Brain pericyte (primary cell): ENCODE results near the gene NUTM2D.
"Not testable (repeated sequence)": the region's sequence is repeated elsewhere in the genome, so short reads cannot be mapped to it uniquely, and the experiment has no call there.

Experiments used
- DNase-seq: peaks from one replicate; pipeline ENCODE4 v3.0.0-alpha.2; 2012; ENCODE audit warnings: low read depth, low spot score

The NUTM2D gene

GRCh38 chr10:87357444-87357843 lies at the start of gene NUTM2D:
NUTM2D (plus strand) TSS chr10:87357744; CDS start chr10:87358266, 522 bp downstream.
- DNase-seq: not testable (repeated sequence)

- DNase-seq: not testable (repeated sequence)
Observed at GRCh38 chr10:87308702-87309101, 48.8 kb upstream of the NUTM2D start.

- DNase-seq: not testable (repeated sequence)
Observed at GRCh38 chr10:87309657-87310056, 47.9 kb upstream of the NUTM2D start.

- not testable (repeated sequence) for DNase-seq
Observed at GRCh38 chr10:87311521-87311920, 46.0 kb upstream of the NUTM2D start.

- DNase-seq: not testable (repeated sequence)
Observed at GRCh38 chr10:87313649-87314359, 43.7 kb upstream of the NUTM2D start.

DNA sequence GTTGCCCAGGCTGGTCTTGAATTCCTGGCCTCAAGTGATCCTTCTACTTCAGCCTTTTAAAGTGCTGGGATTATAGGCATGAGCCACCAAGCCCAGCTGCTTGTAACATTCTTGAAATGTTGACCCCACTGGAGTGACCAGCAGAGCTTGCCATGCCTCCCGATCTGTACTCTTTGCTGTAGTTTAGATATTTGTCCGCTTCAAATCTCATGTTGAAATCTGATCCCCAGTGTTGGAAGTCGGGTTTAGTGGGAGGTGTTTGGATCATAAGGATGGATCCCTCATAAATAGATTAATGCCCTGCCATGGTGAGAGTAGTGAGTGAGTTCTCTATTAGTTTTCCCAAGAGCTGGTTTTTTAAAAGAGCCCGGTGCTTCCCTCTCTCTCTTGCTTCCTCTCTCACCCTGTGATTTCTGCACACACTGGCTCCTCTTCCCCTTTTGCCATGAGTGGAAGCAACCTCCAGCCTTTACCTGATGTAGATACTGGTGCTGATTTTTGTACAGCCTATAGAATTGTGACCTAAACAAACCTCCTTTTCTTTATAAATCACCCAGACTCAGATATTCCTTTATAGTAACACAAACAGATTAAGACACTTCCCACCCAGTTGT lies 43.1 kb upstream of the NUTM2D start:
- not testable (repeated sequence) for DNase-seq

GRCh38 chr10:87321505-87321904 lies 36.0 kb upstream of the NUTM2D start:
- not testable (repeated sequence) for DNase-seq

DNA sequence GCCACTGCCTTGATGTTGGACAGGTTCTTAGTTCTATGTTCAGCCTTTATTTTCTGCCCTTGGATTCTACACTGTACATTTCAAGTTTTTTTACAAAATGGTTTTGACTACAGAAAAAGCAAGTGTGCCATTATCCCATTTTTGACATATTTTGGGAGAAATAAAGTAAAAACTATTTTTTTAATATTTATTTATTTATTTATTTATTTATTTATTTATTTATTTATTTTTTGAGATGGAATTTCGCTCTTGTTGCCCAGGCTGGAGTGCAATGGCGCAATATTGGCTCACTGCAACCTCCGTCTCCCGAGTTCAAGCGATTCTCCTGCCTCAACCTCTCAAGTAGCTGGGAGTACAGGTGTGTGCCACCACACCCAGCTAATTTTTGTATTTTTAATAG lies 33.0 kb upstream of the NUTM2D start:
- not testable (repeated sequence) for DNase-seq

DNA sequence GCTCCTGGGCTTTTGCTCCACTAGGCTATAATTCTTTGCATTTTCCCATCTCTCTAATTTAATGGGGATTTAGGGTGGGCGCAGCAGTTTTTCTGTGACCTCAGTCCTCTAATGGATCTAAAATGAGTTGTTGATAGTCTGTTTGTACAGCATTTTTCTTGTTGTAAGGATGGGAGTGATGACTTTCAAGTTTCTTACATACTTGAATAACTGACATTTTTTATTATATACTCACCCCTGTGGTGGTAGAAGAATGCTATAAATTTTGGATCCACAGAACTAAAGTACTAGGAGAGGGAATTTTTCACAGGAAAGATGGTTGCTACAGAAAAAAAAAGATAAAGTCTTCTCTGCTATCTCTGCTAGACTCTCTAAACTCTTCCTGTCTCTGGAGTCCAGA lies 29.6 kb upstream of the NUTM2D start:
- not testable (repeated sequence) for DNase-seq

GRCh38 chr10:87329131-87329530 lies 28.4 kb upstream of the NUTM2D start:
- DNase-seq: not testable (repeated sequence)

DNA sequence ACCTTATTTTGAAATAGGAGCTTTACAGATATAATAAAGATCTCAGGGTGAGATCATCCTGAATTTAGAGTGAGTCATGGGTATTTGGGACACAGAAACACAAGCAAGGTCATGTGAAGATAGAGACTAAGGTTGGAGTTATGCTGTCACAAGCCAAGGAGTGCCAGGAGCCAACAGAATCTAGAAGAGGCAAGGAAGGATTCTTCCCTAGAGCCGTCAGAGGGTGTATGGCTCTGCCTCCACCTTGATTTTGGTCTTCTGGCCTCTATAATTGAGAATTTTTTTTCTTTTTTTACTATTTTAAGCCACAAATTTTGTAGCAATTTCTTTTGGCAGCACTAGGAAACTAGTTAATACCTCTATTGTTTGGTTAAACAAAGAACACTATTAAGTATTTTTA lies 24.9 kb upstream of the NUTM2D start:
- not testable (repeated sequence) for DNase-seq

GRCh38 chr10:87340411-87340810 lies 17.1 kb upstream of the NUTM2D start:
- not testable (repeated sequence) for DNase-seq

GRCh38 chr10:87341546-87342142 lies 15.9 kb upstream of the NUTM2D start:
- DNase-seq: not testable (repeated sequence)

DNA sequence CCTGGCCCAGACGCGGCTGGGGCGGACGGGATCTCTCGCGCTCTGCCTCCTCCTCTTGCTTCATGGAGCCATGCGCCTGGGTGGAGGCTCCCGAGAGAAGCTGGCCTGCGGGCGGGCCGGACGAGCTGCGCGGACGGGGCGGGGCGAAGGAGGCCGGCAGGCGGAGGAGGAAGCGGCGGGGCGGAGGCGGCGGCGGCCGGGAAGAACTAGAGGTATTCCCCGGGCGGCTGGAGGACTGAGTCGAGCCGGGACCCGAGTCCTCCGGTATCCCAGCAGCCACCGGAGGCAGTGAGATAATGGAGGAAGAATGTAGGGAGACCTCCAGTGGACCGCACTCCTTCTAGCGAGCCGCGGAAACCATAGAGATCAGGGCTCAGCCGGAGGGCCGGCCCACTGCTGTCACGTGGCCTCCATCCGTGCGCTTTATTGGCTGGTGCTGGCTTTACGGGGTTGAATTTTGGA lies 15.3 kb upstream of the NUTM2D start:
- DNase-seq: peak; percentile 75

DNA sequence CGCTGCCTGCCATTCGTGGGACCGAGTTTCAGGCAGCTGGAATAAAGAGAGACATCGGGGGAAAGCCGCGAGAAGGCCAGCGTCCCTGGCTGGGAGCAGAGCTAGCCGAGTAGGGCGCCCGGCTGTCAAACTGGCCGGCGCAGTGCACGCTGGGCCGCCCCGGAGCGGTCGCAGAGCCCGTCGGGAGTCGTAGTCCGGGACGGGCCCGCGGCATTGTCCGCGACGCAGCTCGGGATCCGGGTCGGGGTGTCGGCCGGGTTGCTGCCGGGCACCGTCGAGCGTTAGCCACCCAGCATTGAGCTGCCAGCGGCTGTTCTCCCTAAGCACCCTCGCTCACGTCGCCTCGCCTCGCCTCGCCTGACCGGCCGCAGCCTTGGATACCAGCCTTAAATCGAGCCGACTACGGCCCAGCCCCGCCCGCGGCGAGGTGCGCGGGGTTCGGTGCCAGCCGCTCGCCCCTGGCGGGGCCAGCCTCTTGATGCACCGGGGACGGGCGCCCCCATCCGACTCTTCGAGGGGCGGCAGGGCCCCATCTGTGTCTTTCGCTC lies 14.8 kb upstream of the NUTM2D start:
- DNase-seq: peak; percentile 20

DNA sequence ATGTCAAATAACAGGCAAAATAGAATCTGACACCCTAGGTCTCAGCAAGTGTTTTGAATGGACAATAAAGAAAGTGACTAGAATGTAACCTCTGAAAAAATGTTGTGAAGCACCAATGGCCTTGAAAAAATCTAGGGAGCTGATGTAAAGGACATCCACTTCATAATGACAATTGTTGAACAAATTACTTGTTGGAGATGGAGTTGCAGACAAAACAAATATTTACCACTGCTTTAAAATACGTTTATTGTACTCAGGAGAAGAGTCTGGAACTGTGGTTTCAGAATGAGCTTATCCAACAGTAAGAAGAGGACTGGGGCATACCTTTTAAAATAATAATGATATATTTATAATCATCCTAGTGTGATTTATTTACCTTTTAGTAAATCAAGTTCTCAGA lies 11.8 kb upstream of the NUTM2D start:
- not testable (repeated sequence) for DNase-seq

- DNase-seq: not testable (repeated sequence)
Observed at GRCh38 chr10:87350161-87350560, 7.4 kb upstream of the NUTM2D start.

DNA sequence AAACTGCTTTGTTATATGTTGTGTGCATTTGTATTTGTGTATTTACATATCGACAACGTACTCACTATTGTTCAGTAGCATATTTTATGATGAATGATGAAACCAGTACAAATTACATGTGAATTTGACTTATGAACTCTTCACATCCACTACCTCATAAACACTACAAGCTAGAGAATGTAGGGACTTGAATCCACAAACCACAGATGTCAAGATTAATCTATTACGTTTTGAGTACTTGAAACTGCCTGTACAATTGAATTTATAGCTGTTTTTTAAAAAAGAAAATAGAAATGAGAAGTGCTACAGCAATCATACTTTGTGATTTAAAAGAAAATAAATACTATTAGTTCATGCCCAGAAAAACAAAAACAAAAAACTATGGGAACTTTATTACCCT lies 4.7 kb upstream of the NUTM2D start:
- DNase-seq: not testable (repeated sequence)

DNA sequence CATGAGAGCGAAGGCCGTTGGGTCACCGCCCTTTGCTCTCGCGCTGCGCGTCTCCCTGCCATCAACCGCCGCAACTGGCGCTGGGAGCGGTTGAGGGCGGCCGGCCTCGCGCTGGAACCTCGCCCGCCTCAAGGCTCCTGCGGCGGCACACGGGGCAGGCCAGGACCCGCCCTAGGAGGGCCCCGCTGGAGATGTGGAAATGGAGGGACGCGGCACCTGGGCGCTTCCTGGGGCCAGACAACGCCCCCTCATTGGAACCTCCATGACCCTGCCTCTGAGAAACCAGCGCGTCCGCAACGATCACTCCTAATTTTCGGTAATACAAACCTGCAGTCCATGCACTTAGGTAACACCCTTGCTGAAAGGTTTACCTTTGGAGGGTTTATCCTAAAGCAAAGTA lies 2.4 kb upstream of the NUTM2D start:
- not testable (repeated sequence) for DNase-seq

DNA sequence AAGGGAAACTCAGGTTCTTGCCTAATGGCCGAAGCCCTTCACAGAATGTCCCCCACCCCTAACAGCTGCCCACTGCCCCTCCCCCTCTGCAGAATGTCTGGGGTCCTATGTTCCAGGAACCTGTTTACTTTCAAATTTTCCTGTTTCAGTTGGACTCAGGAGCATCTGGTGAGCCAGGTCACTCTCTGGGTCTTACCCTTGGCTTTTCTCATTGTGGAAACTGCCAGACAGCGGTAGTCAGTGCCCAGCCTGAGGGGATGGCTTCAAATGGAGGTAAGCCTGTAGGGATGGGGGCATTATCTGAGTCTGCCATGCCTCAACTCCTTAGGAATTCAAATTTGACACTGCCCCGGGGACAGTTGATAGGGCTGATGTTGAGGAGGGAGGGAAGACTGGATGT lies 615 bp downstream of the NUTM2D start:
- not testable (repeated sequence) for DNase-seq

- DNase-seq: not testable (repeated sequence)
Observed at GRCh38 chr10:87369514-87370112, 12.1 kb downstream of the NUTM2D start.

- DNase-seq: not testable (repeated sequence)
Observed at GRCh38 chr10:87374091-87374490, 16.5 kb downstream of the NUTM2D start.
